HCT116 (cell line): ENCODE data around the gene DPP6. TPM values are rescaled to one million over a fixed set of nuclear protein-coding genes. Genes with fewer than 3 reads are reported as not detected.

Source experiments
- ATAC-seq: fragments of 200-7000 bp; cut with Tn5 transposase; 2 replicates; pipeline ENCODE4 v1.9.1; 2020; ENCODE audit warnings: mild to moderate bottlenecking, moderate library complexity
- BruUV-seq: library from RNA; stranded (reverse); fragments of 400-500 nt; replicated peaks from 2 replicates; lab custom pipeline; 2021; lab: Mats Ljungman, UMichigan
- CTCF ChIA-PET: fragments of 300-600 bp; sonication (Branson Sonifier 250); formaldehyde crosslinking; loops from one replicate; lab custom pipeline; 2021; ENCODE audit warnings: antibody characterized with exemption; lab: Charles Lee
- POLR2A ChIA-PET: fragments of 300-600, 350-600 bp; sonication (Branson Sonifier 250); formaldehyde crosslinking; loops from one replicate; lab custom pipeline; 2021; ENCODE audit warnings: antibody characterized with exemption; lab: Charles Lee
- RAD21 ChIA-PET, 2 experiments: fragments of 300-600 bp; sonication (Branson Sonifier 250); formaldehyde crosslinking; loops; one replicate each; lab custom pipeline; 2023; ENCODE audit warnings: low total read pairs in 2 of 2; ENCODE audit not compliant: uncharacterized antibody in 2 of 2, unreplicated experiment in 2 of 2, low non-redundant PET in 1 of 2; lab: Charles Lee
- DNase-seq: peaks from one replicate; pipeline ENCODE4 v3.0.0-alpha.2; 2010; ENCODE audit warnings: low read depth, low spot score
- H2AFZ ChIP-seq: fragments of 200-600 bp; shearing (Covaris generic), sonication (generic); 2 replicates; pipeline ENCODE4 v1.6.1; 2017; ENCODE audit warnings: low read depth, mixed run types, mixed read lengths, antibody characterized with exemption, low read length; ENCODE audit not compliant: poor library complexity, severe bottlenecking
- H3K27ac ChIP-seq: 2 replicates; pipeline ENCODE4 v1.5.1; 2012; ENCODE audit warnings: low read depth, low read length
- H3K27me3 ChIP-seq: fragments of 200-600 bp; sonication (generic); 2 replicates; pipeline ENCODE4 v1.6.1; 2016; ENCODE audit warnings: mixed run types, low read length, mixed read lengths; ENCODE audit not compliant: insufficient read depth
- H3K36me3 ChIP-seq, 2 experiments: fragments of 200-500 bp in 1 of 2; fragments of 200-600 bp in 1 of 2; sonication (Bioruptor generic) in 1 of 2; sonication (generic) in 1 of 2; 2 replicates each; pipeline versions ENCODE4 v1.5.1 to v1.6.1; 2014 to 2016; ENCODE audit warnings: low read length in 2 of 2, inconsistent platforms in 1 of 2, mixed read lengths in 1 of 2, mixed run types in 1 of 2; ENCODE audit not compliant: insufficient read depth in 2 of 2, control insufficient read depth in 1 of 2
- H3K4me1 ChIP-seq, 2 experiments: fragments of 200-600 bp in 1 of 2; sonication (generic) in 1 of 2; 2 replicates each; pipeline versions ENCODE4 v1.5.1 to v1.6.1; 2012 to 2017; ENCODE audit warnings: low read length in 2 of 2, inconsistent platforms in 1 of 2, mild to moderate bottlenecking in 1 of 2, mixed read lengths in 1 of 2, mixed run types in 1 of 2, moderate library complexity in 1 of 2; ENCODE audit not compliant: insufficient read depth in 2 of 2, control insufficient read depth in 1 of 2
- H3K4me2 ChIP-seq: fragments of 200-600 bp; sonication (generic); 2 replicates; pipeline ENCODE4 v1.6.1; 2017; ENCODE audit warnings: mixed run types, low read length, mixed read lengths
- H3K4me3 ChIP-seq, 2 experiments: fragments of 200-600 bp in 1 of 2; sonication (generic) in 1 of 2; replicated peaks in 1 of 2; 2 replicates each; pipeline ENCODE4 v1.5.1; 2011 to 2016; ENCODE audit warnings: low read length in 2 of 2, control low read depth in 1 of 2, low read depth in 1 of 2, mild to moderate bottlenecking in 1 of 2, mixed read lengths in 1 of 2, mixed run types in 1 of 2
- H3K79me2 ChIP-seq: fragments of 200-600 bp; sonication (generic); 2 replicates; pipeline ENCODE4 v1.6.1; 2017; ENCODE audit warnings: mild to moderate bottlenecking, mixed run types, low read length, moderate library complexity, mixed read lengths; ENCODE audit not compliant: insufficient read depth
- H3K9ac ChIP-seq: fragments of 200-600 bp; sonication (generic); 2 replicates; pipeline ENCODE4 v1.6.1; 2016; ENCODE audit warnings: low read length, mixed read lengths
- H3K9me2 ChIP-seq: fragments of 200-600 bp; sonication (generic), shearing (Covaris generic); 2 replicates; pipeline ENCODE4 v1.6.1; 2017; ENCODE audit warnings: mixed run types, mild to moderate bottlenecking, moderate library complexity; ENCODE audit not compliant: insufficient read depth
- H3K9me3 ChIP-seq, 2 experiments: fragments of 200-500 bp in 1 of 2; fragments of 200-600 bp in 1 of 2; sonication (Bioruptor generic) in 1 of 2; sonication (generic) in 1 of 2; 2 replicates each; pipeline ENCODE4 v1.6.1; 2014 to 2017; ENCODE audit warnings: low read length in 2 of 2, mixed read lengths in 2 of 2, inconsistent platforms in 1 of 2, low read depth in 1 of 2, mild to moderate bottlenecking in 1 of 2, mixed run types in 1 of 2, moderate library complexity in 1 of 2; ENCODE audit not compliant: control insufficient read depth in 1 of 2, insufficient read depth in 1 of 2
- H4K20me1 ChIP-seq: fragments of 200-600 bp; sonication (generic), shearing (Covaris generic); 2 replicates; pipeline ENCODE4 v1.6.1; 2017; ENCODE audit warnings: mixed run types, mild to moderate bottlenecking, moderate library complexity; ENCODE audit not compliant: insufficient read depth
- ATF3 ChIP-seq: IDR thresholded peaks from 2 replicates; pipeline ENCODE4 v1.6.1; 2012
- CBX3 ChIP-seq: IDR thresholded peaks from 2 replicates; pipeline ENCODE4 v1.6.1; 2012; ENCODE audit warnings: low read depth
- CEBPB ChIP-seq: IDR thresholded peaks from 2 replicates; pipeline ENCODE4 v1.6.1; 2012; ENCODE audit warnings: low read depth
- CTCF ChIP-seq, 3 experiments: fragments of 200-600 bp in 1 of 3; sonication (generic) in 1 of 3; IDR thresholded peaks in 2 of 3; conservative IDR thresholded peaks in 1 of 3; 2 replicates each; pipeline ENCODE4 v1.5.1; 2012 to 2017; ENCODE audit warnings: low read depth in 2 of 3, low read length in 2 of 3, antibody characterized with exemption in 1 of 3, borderline replicate concordance in 1 of 3, control low read depth in 1 of 3, mild to moderate bottlenecking in 1 of 3, mixed read lengths in 1 of 3, mixed run types in 1 of 3, moderate library complexity in 1 of 3; ENCODE audit not compliant: insufficient read depth in 1 of 3
- EGR1 ChIP-seq: IDR thresholded peaks from 2 replicates; pipeline ENCODE4 v1.6.1; 2012; ENCODE audit warnings: low read depth
- EZH2 ChIP-seq: fragments of 200-600 bp; sonication (generic); IDR thresholded peaks from 2 replicates; pipeline ENCODE4 v1.6.1; 2017; ENCODE audit warnings: antibody characterized with exemption, mixed run types
- EZH2phosphoT487 ChIP-seq: fragments of 200-600 bp; IDR thresholded peaks from 2 replicates; pipeline ENCODE4 v1.6.1; 2018; ENCODE audit warnings: antibody characterized with exemption, borderline replicate concordance
- FOSL1 ChIP-seq: IDR thresholded peaks from 2 replicates; pipeline ENCODE4 v1.6.1; 2012; ENCODE audit warnings: low read depth
- JUND ChIP-seq: IDR thresholded peaks from 2 replicates; pipeline ENCODE4 v1.6.1; 2012
- SIN3A ChIP-seq: IDR thresholded peaks from 2 replicates; pipeline ENCODE4 v1.6.1; 2012; ENCODE audit warnings: low read depth
- SP1 ChIP-seq: IDR thresholded peaks from 2 replicates; pipeline ENCODE4 v1.6.1; 2012; ENCODE audit warnings: low read depth
- SRF ChIP-seq: IDR thresholded peaks from 2 replicates; pipeline ENCODE4 v1.6.1; 2012; ENCODE audit warnings: low read depth
- TCF7L2 ChIP-seq: IDR thresholded peaks from 2 replicates; pipeline ENCODE4 v1.7.0; 2011; ENCODE audit warnings: borderline replicate concordance, inconsistent platforms; ENCODE audit not compliant: insufficient read depth, insufficient read length; ENCODE audit errors: extremely low read depth
- ZBTB33 ChIP-seq: IDR thresholded peaks from 2 replicates; pipeline ENCODE4 v1.6.1; 2011; ENCODE audit warnings: mild to moderate bottlenecking, low read length, moderate library complexity; ENCODE audit not compliant: insufficient replicate concordance; ENCODE audit errors: extremely low read depth
- ZFX ChIP-seq: fragments of 450-650 bp; IDR thresholded peaks from 2 replicates; pipeline ENCODE4 v1.6.1; 2017
- intact Hi-C: fragments of 100-400 bp; cut with micrococcal nuclease; formaldehyde crosslinking; loops from 2 replicates; pipeline ENCODE4 v1.10.0; 2022
- total RNA-seq: library from RNA; stranded (reverse); gene quantifications from one replicate; pipeline ENCODE4 v1.2.1, GENCODE V29; 2021; ENCODE audit not compliant: unreplicated experiment
- TF ChIP-seq, protein P1 (sequence below): IDR thresholded peaks from 2 replicates; pipeline ENCODE4 v1.6.1; 2012

Gene DPP6
- total RNA-seq, 1 experiment from 2014 or later = not detected

DNA sequence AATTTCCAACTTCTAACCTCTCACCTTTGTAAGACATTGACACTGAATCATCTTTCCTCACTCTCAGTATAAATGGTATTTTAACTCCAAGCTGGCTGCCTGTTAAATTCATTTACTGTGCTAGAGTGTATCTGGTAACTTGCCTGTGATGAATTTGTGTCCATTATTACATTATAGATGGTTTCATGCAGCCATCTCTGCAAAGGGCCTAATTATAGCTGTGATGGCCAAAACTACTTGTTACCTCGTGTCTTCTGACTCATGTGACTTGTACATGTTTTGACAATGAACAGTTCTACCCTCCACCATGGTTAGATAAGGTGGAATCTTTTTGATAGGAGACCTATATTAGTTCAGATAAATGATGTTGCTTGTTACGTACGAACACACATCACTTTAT lies 558.7 kb downstream of the DPP6 start:
- Histone ChIP-seq H3K27ac (no peak overlapping the region), H3K9ac (no peak overlapping the region)
- BruUV-seq = no TSS peak

GRCh38 chr7:154613811-154614210 lies 561.6 kb downstream of the DPP6 start:
- BruUV-seq = no TSS peak
- RAD21 ChIA-PET = no interaction called here
- TF ChIP-seq, protein P1, sequence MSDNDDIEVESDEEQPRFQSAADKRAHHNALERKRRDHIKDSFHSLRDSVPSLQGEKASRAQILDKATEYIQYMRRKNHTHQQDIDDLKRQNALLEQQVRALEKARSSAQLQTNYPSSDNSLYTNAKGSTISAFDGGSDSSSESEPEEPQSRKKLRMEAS = no peak
- TF ChIP-seq SP1 (no peak), CEBPB (no peak), EZH2phosphoT487 (no peak), ATF3 (no peak), CTCF (IDR thresholded peaks at IDR 0.05 in 2 of 3, conservative IDR thresholded peaks at IDR 0.05 in 1 of 3; ENCODE audit: borderline replicate concordance in 1 of 3, insufficient read depth in 1 of 3, low read depth in 2 of 3, low read length in 2 of 3) (no peak), SIN3A (no peak), FOSL1 (no peak), CBX3 (no peak), JUND (no peak), SRF (no peak), EZH2 (no peak)

More for the DNA sequence above, 558.7 kb downstream of the DPP6 start:
- Histone ChIP-seq H3K36me3 (no peaks in the 10 kb centered on the region), H3K79me2 (no peaks in the 10 kb centered on the region), H3K4me1 (no peaks in the 10 kb centered on the region), H3K9me3 (no peaks in the 10 kb centered on the region), H3K4me3 (no peak overlapping the region), H2AFZ (no peak overlapping the region), H4K20me1 (no peaks in the 10 kb centered on the region), H3K27me3 (no peaks in the 10 kb centered on the region), H3K4me2 (no peak overlapping the region), H3K9me2 (no peaks in the 10 kb centered on the region)
- no peak for DNase-seq
- CTCF ChIA-PET = no interaction called here
- no peak for TF ChIP-seq ZBTB33
- TF ChIP-seq FOSL1 = no peak
- TF ChIP-seq EZH2phosphoT487 = no peak
- no peak for TF ChIP-seq SRF
- no peak for TF ChIP-seq SP1
- no peak for TF ChIP-seq SIN3A
- TF ChIP-seq ZFX = no peak
- TF ChIP-seq CBX3 = no peak
- no peak for TF ChIP-seq CEBPB
- TF ChIP-seq TCF7L2 = no peak
- no peak for TF ChIP-seq EGR1
- RAD21 ChIA-PET = no interaction called here
- intact Hi-C loops = no loop called here
- POLR2A ChIA-PET = no interaction called here
- no peak for ATAC-seq

More at GRCh38 chr7:154613811-154614210, 561.6 kb downstream of the DPP6 start:
- H3K4me2 ChIP-seq = no peak overlapping the region
- no peak for ATAC-seq
- H3K27ac ChIP-seq = no peak overlapping the region
- H3K4me1 ChIP-seq = no peaks in the 10 kb centered on the region
- no peak overlapping the region for H3K4me3 ChIP-seq
- no peaks in the 10 kb centered on the region for H4K20me1 ChIP-seq
- H3K9ac ChIP-seq = no peak overlapping the region
- no peaks in the 10 kb centered on the region for H3K9me3 ChIP-seq
- ChIA-PET POLR2A (no interaction called here), CTCF (no interaction called here)
- no peaks in the 10 kb centered on the region for H3K27me3 ChIP-seq
- no peaks in the 10 kb centered on the region for H3K9me2 ChIP-seq
- DNase-seq = no peak
- H3K36me3 ChIP-seq = no peaks in the 10 kb centered on the region
- H3K79me2 ChIP-seq = no peaks in the 10 kb centered on the region
- H2AFZ ChIP-seq = no peak overlapping the region
- intact Hi-C loops = no loop called here
